Spleen (tissue), 11 donors: ENCODE results near the gene HAX1. TPM values are rescaled to one million over a fixed set of nuclear protein-coding genes. Genes with fewer than 3 reads are reported as not detected.

Source experiments
- DNase-seq: peaks from one replicate; pipeline ENCODE4 v3.0.0-alpha.2; 2020
- H3K27ac ChIP-seq, 8 donors: fragments of 200-600 bp; sonication (generic) in 7 of 8; 1 replicate in 4 of 8; 2 replicates in 4 of 8; pipeline versions ENCODE4 v1.5.0 to v1.8.0; 2016 to 2021; ENCODE audit warnings: inconsistent platforms in 4 of 8, mild to moderate bottlenecking in 4 of 8, moderate library complexity in 1 of 8
- H3K27me3 ChIP-seq, 7 donors: fragments of 200-600 bp; sonication (generic) in 6 of 7; replicated peaks in 1 of 7; 1 replicate in 4 of 7; 2 replicates in 3 of 7; pipeline versions ENCODE4 v1.5.0 to v1.8.0; 2016 to 2021; ENCODE audit warnings: inconsistent platforms in 3 of 7, mild to moderate bottlenecking in 1 of 7
- H3K36me3 ChIP-seq, 6 donors: fragments of 200-600 bp; sonication (generic) in 5 of 6; 1 replicate in 4 of 6; 2 replicates in 2 of 6; pipeline versions ENCODE4 v1.5.0 to v1.8.0; 2016 to 2021; ENCODE audit warnings: inconsistent platforms in 2 of 6
- H3K4me1 ChIP-seq, 6 donors: fragments of 200-600 bp; sonication (generic) in 5 of 6; 1 replicate in 3 of 6; 2 replicates in 3 of 6; pipeline versions ENCODE4 v1.5.0 to v1.8.0; 2016 to 2021; ENCODE audit warnings: inconsistent platforms in 3 of 6
- H3K4me3 ChIP-seq, 8 donors: fragments of 200-600 bp; sonication (generic) in 7 of 8; 1 replicate in 4 of 8; 2 replicates in 4 of 8; pipeline versions ENCODE4 v1.5.0 to v1.8.0; 2016 to 2021; ENCODE audit warnings: inconsistent platforms in 4 of 8, mild to moderate bottlenecking in 4 of 8, moderate library complexity in 2 of 8
- H3K9me3 ChIP-seq, 8 donors: fragments of 200-600 bp; sonication (generic) in 7 of 8; 1 replicate in 4 of 8; 2 replicates in 4 of 8; pipeline versions ENCODE4 v1.5.0 to v1.8.0; 2016 to 2021; ENCODE audit warnings: inconsistent platforms in 4 of 8
- POLR2A ChIP-seq, 3 donors: fragments of 450-650 bp; IDR thresholded peaks; one replicate each; pipeline ENCODE4 v1.5.1; 2017; ENCODE audit warnings: antibody characterized with exemption in 3 of 3, mild to moderate bottlenecking in 1 of 3
- POLR2AphosphoS5 ChIP-seq, 3 donors: sonication (generic); formaldehyde crosslinking; IDR thresholded peaks; one replicate each; pipeline ENCODE4 v1.5.1; 2017; ENCODE audit warnings: antibody characterized with exemption in 3 of 3
- WGBS, 5 donors: extraction: QIAGEN DNeasy Blood & Tissue Kit in 3 of 5; methylation state at CpG; one replicate each; pipeline versions ENCODE4 v1.1.5 to v1.1.7; 2013 to 2018; 5-methylcytosine and 5-hydroxymethylcytosine counted together
- intact Hi-C: fragments of 100-400 bp; cut with DNase I; formaldehyde crosslinking; loops from one replicate; pipeline ENCODE4 v1.15.0; 2023; ENCODE audit warnings: low total_unique reads
- polyA plus RNA-seq, 3 donors: library from polyadenylated mRNA; stranded (reverse); fragments of 200-250 nt; gene quantifications; one replicate each; pipeline ENCODE4 v1.2.1, GENCODE V29; 2013
- total RNA-seq, 7 donors: library from RNA; depleted of rRNA in 3 of 7; stranded (reverse); fragments of >200 nt in 3 of 7; fragmentation: NEBNext Ultra II Directional in 4 of 7; extraction: Animal tissue kit (Norgen Biotek cat#: 25700) in 4 of 7; gene quantifications; one replicate each; pipeline versions ENCODE4 v1.1.0 to v1.2.1, GENCODE V29; 2016 to 2021
- TF ChIP-seq, protein P1 (sequence below), 11 experiments: fragments of 200-600 bp in 7 of 11; fragments of 450-650 bp in 4 of 11; sonication (generic) in 4 of 11; IDR thresholded peaks in 8 of 11; conservative IDR thresholded peaks in 3 of 11; 1 replicate in 7 of 11; 2 replicates in 4 of 11; pipeline versions ENCODE4 v1.4.0 to v1.8.0; 2016 to 2021; ENCODE audit warnings: antibody characterized with exemption in 11 of 11, inconsistent platforms in 4 of 11, mild to moderate bottlenecking in 1 of 11
- donor health status: healthy with polysubstance abuse.
- donor health status: DM: no; HTN: no; CAD: no; lungs with moderate emphysema.
- donor health status: DM: no; HTN: no; CAD: no.
- donor health status: Bipolar disorder and iron deficiency.
- donor health status: healthy.
- donor health status: DM: no; HTN: no; CAD: no.
- donor health status: DM: yes; HTN: yes; CAD: no.

Gene HAX1
- total and polyA plus RNA-seq, 10 donors: 59.5 to 109 (median 69.6) TPM

- TF ChIP-seq, protein P1, sequence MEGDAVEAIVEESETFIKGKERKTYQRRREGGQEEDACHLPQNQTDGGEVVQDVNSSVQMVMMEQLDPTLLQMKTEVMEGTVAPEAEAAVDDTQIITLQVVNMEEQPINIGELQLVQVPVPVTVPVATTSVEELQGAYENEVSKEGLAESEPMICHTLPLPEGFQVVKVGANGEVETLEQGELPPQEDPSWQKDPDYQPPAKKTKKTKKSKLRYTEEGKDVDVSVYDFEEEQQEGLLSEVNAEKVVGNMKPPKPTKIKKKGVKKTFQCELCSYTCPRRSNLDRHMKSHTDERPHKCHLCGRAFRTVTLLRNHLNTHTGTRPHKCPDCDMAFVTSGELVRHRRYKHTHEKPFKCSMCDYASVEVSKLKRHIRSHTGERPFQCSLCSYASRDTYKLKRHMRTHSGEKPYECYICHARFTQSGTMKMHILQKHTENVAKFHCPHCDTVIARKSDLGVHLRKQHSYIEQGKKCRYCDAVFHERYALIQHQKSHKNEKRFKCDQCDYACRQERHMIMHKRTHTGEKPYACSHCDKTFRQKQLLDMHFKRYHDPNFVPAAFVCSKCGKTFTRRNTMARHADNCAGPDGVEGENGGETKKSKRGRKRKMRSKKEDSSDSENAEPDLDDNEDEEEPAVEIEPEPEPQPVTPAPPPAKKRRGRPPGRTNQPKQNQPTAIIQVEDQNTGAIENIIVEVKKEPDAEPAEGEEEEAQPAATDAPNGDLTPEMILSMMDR (IDR thresholded peaks at IDR 0.05 in 8 of 11, conservative IDR thresholded peaks at IDR 0.05 in 3 of 11): no peak
- TF ChIP-seq POLR2AphosphoS5 (IDR thresholded peaks at IDR 0.05): no peak
- TF ChIP-seq POLR2A (IDR thresholded peaks at IDR 0.05): no peak
- Histone ChIP-seq H3K4me3 (no peak overlapping the region), H3K9me3 (no peaks in the 10 kb centered on the region), H3K27me3 (no peaks in the 10 kb centered on the region), H3K27ac (no peak overlapping the region), H3K4me1 (peaks cover 0 to 16% (median 0%) of the 10 kb centered on the region in 6 donors), H3K36me3 (peaks cover 0 to 100% (median 91%) of the 10 kb centered on the region in 6 donors)
- WGBS, 5 donors: 91 to 96% (median 93%) methylated on average over 4 of the region's 4 CpGs
- intact Hi-C loops: no loop called here
- DNase-seq: no peak
Measured at GRCh38 chr1:154236855-154237254, 35.6 kb upstream of the HAX1 start.

GRCh38 chr1:154237435-154237834, 35.0 kb upstream of the HAX1 start:
- no peak for DNase-seq
- no peak overlapping the region for H3K27ac ChIP-seq
- H3K4me1 ChIP-seq: peaks cover 0 to 16% (median 0%) of the 10 kb centered on the region in 6 donors
- no peaks in the 10 kb centered on the region for H3K27me3 ChIP-seq
- TF ChIP-seq POLR2A (IDR thresholded peaks at IDR 0.05) (no peak), POLR2AphosphoS5 (IDR thresholded peaks at IDR 0.05) (no peak)
- TF ChIP-seq, protein P1 (IDR thresholded peaks at IDR 0.05 in 8 of 11, conservative IDR thresholded peaks at IDR 0.05 in 3 of 11): no peak
- no peak overlapping the region for H3K4me3 ChIP-seq
- no peaks in the 10 kb centered on the region for H3K9me3 ChIP-seq
- 89 to 98% (median 97%) methylated on average over 2 of the region's 2 CpGs for WGBS, 5 donors
- peaks cover 0 to 100% (median 91%) of the 10 kb centered on the region in 6 donors for H3K36me3 ChIP-seq
- intact Hi-C loops: no loop called here

DNA sequence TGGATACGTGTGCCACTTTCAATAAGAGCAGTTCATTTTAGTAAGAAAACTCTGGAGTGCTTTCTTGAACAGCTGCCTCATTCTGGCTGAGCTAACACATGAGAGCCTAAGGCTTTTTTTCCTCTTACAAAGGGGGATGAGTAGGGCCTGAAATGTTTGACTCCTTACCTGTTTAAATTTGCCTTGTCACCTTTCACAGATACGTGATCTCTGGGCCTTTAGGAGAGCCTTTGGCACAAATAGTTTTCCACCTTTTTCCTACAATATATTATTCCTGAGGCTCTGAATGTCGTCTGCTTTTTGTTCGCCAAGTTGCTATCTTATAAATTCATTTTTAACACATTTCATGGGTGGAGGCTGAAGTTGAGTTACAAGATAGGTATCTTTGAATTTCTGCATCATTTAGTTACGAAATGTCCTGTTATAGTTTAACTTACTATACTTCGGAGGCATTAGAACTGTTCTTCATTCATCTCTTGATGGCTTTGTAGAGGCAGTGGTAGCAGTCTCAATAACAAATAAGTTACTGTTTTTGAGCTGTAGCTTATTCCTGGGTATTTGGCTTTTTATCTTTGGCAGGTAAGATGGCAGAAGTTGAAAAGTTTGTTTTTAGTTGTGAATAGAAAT, 34.4 kb upstream of the HAX1 start:
- no peak overlapping the region for H3K4me3 ChIP-seq
- 92 to 95% (median 93%) methylated on average over 6 of the region's 6 CpGs for WGBS, 5 donors
- TF ChIP-seq POLR2A (IDR thresholded peaks at IDR 0.05): no peak
- TF ChIP-seq, protein P1 (IDR thresholded peaks at IDR 0.05 in 8 of 11, conservative IDR thresholded peaks at IDR 0.05 in 3 of 11): no peak
- TF ChIP-seq POLR2AphosphoS5 (IDR thresholded peaks at IDR 0.05): no peak
- H3K27me3 ChIP-seq: no peaks in the 10 kb centered on the region
- peaks cover 0 to 16% (median 0%) of the 10 kb centered on the region in 6 donors for H3K4me1 ChIP-seq
- H3K9me3 ChIP-seq: no peaks in the 10 kb centered on the region
- intact Hi-C loops: no loop called here
- H3K36me3 ChIP-seq: peaks cover 0 to 100% (median 90%) of the 10 kb centered on the region in 6 donors
- no peak for DNase-seq
- H3K27ac ChIP-seq: no peak overlapping the region

- no peak overlapping the region for H3K27ac ChIP-seq
- H3K9me3 ChIP-seq: no peaks in the 10 kb centered on the region
- H3K36me3 ChIP-seq: peaks cover 0 to 100% (median 91%) of the 10 kb centered on the region in 6 donors
- H3K4me3 ChIP-seq: no peak overlapping the region
- no peak for DNase-seq
- H3K4me1 ChIP-seq: peaks cover 0 to 16% (median 0%) of the 10 kb centered on the region in 6 donors
- whole genome bisulfite sequencing, 5 donors: 87 to 95% (median 90%) methylated on average over 3 of the region's 3 CpGs
- TF ChIP-seq POLR2AphosphoS5 (IDR thresholded peaks at IDR 0.05) (no peak), POLR2A (IDR thresholded peaks at IDR 0.05) (no peak)
- TF ChIP-seq, protein P1 (IDR thresholded peaks at IDR 0.05 in 8 of 11, conservative IDR thresholded peaks at IDR 0.05 in 3 of 11): no peak
- H3K27me3 ChIP-seq: no peaks in the 10 kb centered on the region
- intact Hi-C loops: no loop called here
Measured at GRCh38 chr1:154239491-154239890, 32.9 kb upstream of the HAX1 start.
